T-helper 9 cell (primary cell): Measurements from ENCODE around the gene SPINDOC.
"Not testable (repeated sequence)": the region's sequence is repeated elsewhere in the genome, so short reads cannot be mapped to it uniquely, and the experiment has no call there.

Source experiments
- DNase-seq: peaks from one replicate; pipeline ENCODE4 v3.0.0-alpha.2; 2020

The SPINDOC gene

GRCh38 chr11:63791495-63792167 lies 21.6 kb upstream of the SPINDOC start:
- no peak for DNase-seq

- DNase-seq: no peak
These were observed 20.1 kb upstream of the SPINDOC start for GRCh38 chr11:63793161-63793560.

GRCh38 chr11:63795066-63795465 lies 18.2 kb upstream of the SPINDOC start:
- DNase-seq: no peak

GRCh38 chr11:63800921-63801320 lies 12.3 kb upstream of the SPINDOC start:
- DNase-seq: no peak

GRCh38 chr11:63802637-63803414 lies 10.4 kb upstream of the SPINDOC start:
- no peak for DNase-seq

GRCh38 chr11:63804259-63804658 lies 9.0 kb upstream of the SPINDOC start:
- no peak for DNase-seq

GRCh38 chr11:63805844-63806415 lies 7.3 kb upstream of the SPINDOC start:
- no peak for DNase-seq

GRCh38 chr11:63810383-63810782 lies 2.9 kb upstream of the SPINDOC start:
- DNase-seq: not testable (repeated sequence)

GRCh38 chr11:63811522-63811921 lies 1.7 kb upstream of the SPINDOC start:
- DNase-seq: no peak

GRCh38 chr11:63813563-63814382 lies 517 bp downstream of the SPINDOC start:
- DNase-seq: peak; percentile 21

GRCh38 chr11:63814383-63814736 lies 1.1 kb downstream of the SPINDOC start:
- DNase-seq: no peak

- no peak for DNase-seq
These were observed 2.9 kb downstream of the SPINDOC start for GRCh38 chr11:63816166-63816565.

- DNase-seq: no peak
These were observed 3.5 kb downstream of the SPINDOC start for GRCh38 chr11:63816732-63817131.

GRCh38 chr11:63817758-63818498 lies 4.7 kb downstream of the SPINDOC start:
- DNase-seq: no peak

- no peak for DNase-seq
These were observed 5.4 kb downstream of the SPINDOC start for GRCh38 chr11:63818609-63819008.

GRCh38 chr11:63821411-63821810 lies 8.2 kb downstream of the SPINDOC start:
- no peak for DNase-seq

- no peak for DNase-seq
These were observed 13.4 kb downstream of the SPINDOC start for GRCh38 chr11:63826471-63827190.

GRCh38 chr11:63829823-63830489 lies 16.7 kb downstream of the SPINDOC start:
- DNase-seq: no peak

GRCh38 chr11:63831326-63831725 lies 18.1 kb downstream of the SPINDOC start:
- DNase-seq: no peak

- no peak for DNase-seq
These were observed 19.1 kb downstream of the SPINDOC start for GRCh38 chr11:63832336-63832735.

- no peak for DNase-seq
These were observed 19.8 kb downstream of the SPINDOC start for GRCh38 chr11:63833048-63833447.
